Measurements from ENCODE around the gene RAD52. TPM values are rescaled to one million over a fixed set of nuclear protein-coding genes. Genes with fewer than 3 reads are reported as not detected.
A peak's percentile ranks its signal among the peaks of the same experiment; 100 is the strongest.

RAD52 gene
- total and polyA plus RNA-seq, 2 donors (not counting 1 experiment from before 2014, with no cell fraction given): 22.9 to 27.6 TPM

GRCh38 chr12:996881-997280, 47.4 kb upstream of the RAD52 start:
- ATAC-seq (ENCODE audit: low read depth) (no peak), DNase-seq (no peak)
- H3K9me3 Mint-ChIP-seq (ENCODE audit: insufficient read depth): no peaks in the 10 kb centered on the region
- no peak for TF ChIP-seq EZH2 (IDR thresholded peaks at IDR 0.05; ENCODE audit: borderline replicate concordance, insufficient read depth, low read depth, low read length, poor library complexity, severe bottlenecking)
- no peak for TF ChIP-seq CTCF (IDR thresholded peaks at IDR 0.05)
- no peaks in the 10 kb centered on the region for H3K27me3 ChIP-seq (replicated peaks in 1 of 4; ENCODE audit: control extremely low read depth in 1 of 4, control insufficient read depth in 3 of 4, insufficient read depth in 4 of 4, low read length in 3 of 4)
- CTCF ChIA-PET: interaction anchor here (0.6 kb wide), 1 partner anchor 98 kb away, joined by 3 read pairs; no protein-coding TSS in a partner anchor
- intact Hi-C loops (cut with micrococcal nuclease): no loop called here
- H3K4me3 Mint-ChIP-seq: no peak overlapping the region
- no peak overlapping the region for H3K27ac Mint-ChIP-seq
- H3K4me2 ChIP-seq (replicated peaks; ENCODE audit: low read depth, low read length, poor library complexity, severe bottlenecking): no peak overlapping the region
- H3K27me3 Mint-ChIP-seq: no peaks in the 10 kb centered on the region
- peaks cover 8 to 17% of the 10 kb centered on the region in 2 donors for H3K4me1 ChIP-seq (ENCODE audit: control insufficient read depth in 2 of 2, insufficient read depth in 2 of 2, low read length in 2 of 2)
- no peaks in the 10 kb centered on the region for H4K20me1 ChIP-seq (ENCODE audit: control insufficient read depth, insufficient read depth, low read length, poor library complexity, severe bottlenecking)
- no peak overlapping the region for H3K4me3 ChIP-seq (ENCODE audit: control extremely low read depth in 1 of 5, extremely low read depth in 1 of 5, insufficient read depth in 1 of 5, low read depth in 2 of 5, low read length in 4 of 5)
- WGBS (ENCODE audit: insufficient coverage): 100% methylated on average over 4 of the region's 4 CpGs
- peaks cover 62% of the 10 kb centered on the region for H3K79me2 ChIP-seq (ENCODE audit: control insufficient read depth, insufficient read depth, low read length)
- H3K9me3 ChIP-seq (ENCODE audit: control extremely low read depth in 1 of 3, control insufficient read depth in 2 of 3, insufficient read depth in 1 of 3, low read length in 2 of 3): no peaks in the 10 kb centered on the region
- peaks cover 2 to 4% of the 10 kb centered on the region in 2 experiments for H3K36me3 ChIP-seq (replicated peaks in 1 of 2; ENCODE audit: control extremely low read depth in 1 of 2, control insufficient read depth in 1 of 2, extremely low read depth in 1 of 2, insufficient read depth in 2 of 2, low read length in 1 of 2)
- POLR2A ChIA-PET: no interaction called here
- no peak overlapping the region for H3K27ac ChIP-seq (ENCODE audit: low read length in 2 of 2)
- H2AFZ ChIP-seq (ENCODE audit: insufficient read depth, low read depth, low read length, poor library complexity, severe bottlenecking): no peak overlapping the region
- peaks cover 28% of the 10 kb centered on the region for H3K4me1 Mint-ChIP-seq
- H3K9ac ChIP-seq (ENCODE audit: low read length): no peak overlapping the region

GRCh38 chr12:992647-993046, 43.2 kb upstream of the RAD52 start:
- Histone ChIP-seq H3K36me3 (replicated peaks in 1 of 2; ENCODE audit: control extremely low read depth in 1 of 2, control insufficient read depth in 1 of 2, extremely low read depth in 1 of 2, insufficient read depth in 2 of 2, low read length in 1 of 2) (no peaks in the 10 kb centered on the region), H3K9me3 (ENCODE audit: control extremely low read depth in 1 of 3, control insufficient read depth in 2 of 3, insufficient read depth in 1 of 3, low read length in 2 of 3) (no peaks in the 10 kb centered on the region), H4K20me1 (ENCODE audit: control insufficient read depth, insufficient read depth, low read length, poor library complexity, severe bottlenecking) (no peaks in the 10 kb centered on the region), H3K79me2 (ENCODE audit: control insufficient read depth, insufficient read depth, low read length) (peaks cover 42% of the 10 kb centered on the region), H3K9ac (ENCODE audit: low read length) (no peak overlapping the region), H3K4me2 (replicated peaks; ENCODE audit: low read depth, low read length, poor library complexity, severe bottlenecking) (no peak overlapping the region), H3K4me3 (ENCODE audit: control extremely low read depth in 1 of 5, extremely low read depth in 1 of 5, insufficient read depth in 1 of 5, low read depth in 2 of 5, low read length in 4 of 5) (no peak overlapping the region), H2AFZ (ENCODE audit: insufficient read depth, low read depth, low read length, poor library complexity, severe bottlenecking) (peak overlapping the region; percentile 99), H3K27ac (ENCODE audit: low read length in 2 of 2) (peak overlapping the region in 1 of 2 donors; percentile 28), H3K27me3 (replicated peaks in 1 of 4; ENCODE audit: control extremely low read depth in 1 of 4, control insufficient read depth in 3 of 4, insufficient read depth in 4 of 4, low read length in 3 of 4) (no peaks in the 10 kb centered on the region), H3K4me1 (ENCODE audit: control insufficient read depth in 2 of 2, insufficient read depth in 2 of 2, low read length in 2 of 2) (peaks cover 16 to 18% of the 10 kb centered on the region in 2 donors)
- TF ChIP-seq CTCF (IDR thresholded peaks at IDR 0.05) (no peak), EZH2 (IDR thresholded peaks at IDR 0.05; ENCODE audit: borderline replicate concordance, insufficient read depth, low read depth, low read length, poor library complexity, severe bottlenecking) (no peak)
- Mint-ChIP-seq H3K27ac (no peak overlapping the region), H3K9me3 (ENCODE audit: insufficient read depth) (no peaks in the 10 kb centered on the region), H3K4me3 (peak overlapping the region; percentile 96), H3K4me1 (peaks cover 28% of the 10 kb centered on the region), H3K27me3 (no peaks in the 10 kb centered on the region)
- WGBS (ENCODE audit: insufficient coverage): no CpG with 5 or more reads among the region's 1 CpG
- ATAC-seq (ENCODE audit: low read depth) (no peak), DNase-seq (no peak)
- ChIA-PET CTCF (interaction anchor here (4.1 kb wide), 1 partner anchor 42 kb away, joined by 31 read pairs; the partner anchor contains the start of gene RAD52), POLR2A (interaction anchor here (2.9 kb wide), 1 partner anchor 43 kb away, joined by 27 read pairs; the partner anchor contains the start of gene RAD52)
- intact Hi-C loops (cut with micrococcal nuclease): loop anchor here (5.0 kb wide), 2 partner anchors 240 to 590 kb away; partner anchors contain the start of genes CCDC77 and WNK1
